Cerebellar cortex (tissue), 1 donor: Measurements from ENCODE around the gene POLDIP3.
A peak's percentile ranks its signal among the peaks of the same experiment; 100 is the strongest.
"Not testable (repeated sequence)": the region's sequence is repeated elsewhere in the genome, so short reads cannot be mapped to it uniquely, and the experiment has no call there.

Source experiments
- DNase-seq: peaks from one replicate; pipeline ENCODE4 v3.0.0-alpha.2; 2015; ENCODE audit warnings: low spot score

Gene POLDIP3

DNA sequence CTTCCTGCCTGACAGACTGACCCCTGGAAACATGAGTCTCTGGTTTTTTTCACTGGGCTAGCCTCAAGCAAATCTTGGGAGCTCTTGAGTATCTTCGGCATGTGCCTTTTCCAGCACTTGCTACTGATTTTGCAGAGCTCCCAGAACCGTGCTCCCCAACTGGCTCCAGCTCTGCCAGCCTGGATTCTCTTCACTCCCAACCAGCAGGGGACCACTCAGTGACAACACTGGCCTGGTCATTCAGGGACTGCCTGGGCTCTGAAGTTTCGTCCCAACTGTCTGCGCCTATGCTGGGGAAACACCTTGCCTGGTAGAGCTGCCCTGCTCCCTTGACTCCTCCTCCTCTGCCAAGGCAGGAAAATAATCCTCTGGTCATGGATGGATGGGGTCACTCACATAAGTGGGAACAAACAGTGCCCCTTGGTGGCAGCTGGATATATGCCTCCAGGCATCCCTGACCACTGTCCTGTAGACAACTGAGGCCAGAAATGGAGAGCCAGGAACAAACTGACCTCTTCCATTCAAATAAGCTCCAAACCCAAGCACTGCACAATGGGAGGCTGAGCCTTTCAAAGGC lies 30.2 kb downstream of the POLDIP3 start:
- no peak for DNase-seq

DNA sequence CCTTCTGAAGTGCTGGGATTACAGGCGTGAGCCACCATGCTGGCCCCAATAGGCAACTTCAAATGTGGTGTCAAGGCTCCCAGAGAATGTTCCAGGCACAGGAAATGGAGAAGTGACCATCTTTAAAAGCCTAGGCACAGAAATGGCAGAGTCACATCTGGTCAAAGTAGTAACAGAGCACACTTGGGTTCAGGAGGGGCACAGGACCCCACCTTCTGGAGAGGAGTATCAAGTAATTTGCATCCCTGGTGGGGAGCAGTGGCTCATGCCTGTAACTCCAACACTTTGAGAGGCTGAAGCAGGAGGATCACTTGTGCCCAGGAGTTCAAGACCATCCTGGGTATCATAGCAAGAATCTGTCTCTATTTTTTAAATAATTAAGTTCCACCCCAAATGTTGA lies 31.7 kb downstream of the POLDIP3 start:
- DNase-seq = no peak

DNA sequence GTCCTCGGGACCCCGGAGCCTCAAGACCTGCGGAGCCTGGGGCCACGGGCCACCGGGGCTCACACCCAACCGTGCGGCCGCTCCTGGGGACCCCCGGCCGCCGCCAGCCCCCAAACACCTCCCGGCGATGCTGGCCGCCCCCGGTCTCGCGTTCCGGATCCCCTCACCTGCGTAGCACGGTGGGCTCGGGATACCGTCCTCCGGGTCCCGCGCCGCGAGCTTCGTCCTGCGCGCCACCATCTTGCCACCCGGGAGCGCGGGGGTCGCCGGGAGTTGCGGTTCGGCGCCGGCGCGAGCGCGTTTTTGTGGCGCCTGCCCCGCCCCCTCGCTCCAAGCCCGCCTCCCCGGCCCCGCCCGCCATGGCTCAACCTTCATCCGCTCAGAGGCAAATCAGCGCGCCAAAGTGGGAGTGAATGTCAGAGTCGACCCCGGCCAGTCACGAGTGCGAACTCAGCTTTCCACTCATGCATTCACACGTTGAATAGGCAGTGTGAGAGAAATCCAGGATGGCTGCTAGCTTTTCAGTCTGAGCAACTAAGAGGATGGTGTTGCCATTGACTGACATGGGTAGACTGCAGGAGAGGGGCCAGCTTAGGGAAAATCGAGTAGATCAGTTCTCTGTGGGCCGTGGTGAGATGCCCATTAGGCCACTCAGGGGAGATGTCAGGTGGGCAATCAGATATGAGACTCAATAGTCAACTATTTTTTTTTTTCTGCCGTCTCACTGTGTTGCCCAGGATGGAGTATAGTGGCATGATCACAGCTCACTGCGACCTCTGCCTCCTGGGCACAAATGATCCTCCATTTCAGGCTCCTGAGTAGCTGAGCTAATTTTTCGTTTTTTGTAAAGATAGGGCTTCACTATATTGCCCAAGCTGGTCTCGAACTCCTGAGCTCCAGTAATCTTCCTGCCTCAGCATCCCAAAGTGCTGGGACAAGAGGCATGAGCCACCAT lies 32.6 kb downstream of the POLDIP3 start:
- DNase-seq = peak; percentile 73

DNA sequence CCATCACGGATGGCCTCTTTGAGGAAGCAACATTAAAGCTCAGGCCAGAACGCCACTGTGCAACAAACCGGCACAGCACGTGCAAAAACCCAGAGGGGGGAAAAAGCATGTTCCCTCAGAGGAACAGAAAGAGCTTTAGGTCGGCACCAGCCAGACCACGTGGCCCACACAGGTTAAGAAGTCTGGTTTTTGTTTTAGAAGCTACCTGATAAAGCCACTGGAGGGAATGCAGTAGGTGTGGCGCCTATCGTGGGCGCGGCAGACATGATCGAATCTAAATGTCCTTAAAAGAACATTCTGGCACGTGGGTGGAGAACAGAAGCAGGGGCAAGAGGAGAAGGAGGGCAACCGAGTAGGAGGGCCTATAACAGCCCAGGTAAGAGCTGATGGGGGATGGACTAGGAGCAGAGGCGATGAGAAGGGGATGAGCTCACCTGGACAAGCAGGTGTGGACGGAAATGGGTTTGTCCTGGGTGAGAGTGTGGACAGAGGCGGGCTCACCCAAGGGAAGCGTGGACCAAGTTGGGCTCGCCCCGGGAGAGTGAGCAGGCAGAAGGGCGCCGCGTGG lies 33.4 kb downstream of the POLDIP3 start:
- DNase-seq = not testable (repeated sequence)

DNA sequence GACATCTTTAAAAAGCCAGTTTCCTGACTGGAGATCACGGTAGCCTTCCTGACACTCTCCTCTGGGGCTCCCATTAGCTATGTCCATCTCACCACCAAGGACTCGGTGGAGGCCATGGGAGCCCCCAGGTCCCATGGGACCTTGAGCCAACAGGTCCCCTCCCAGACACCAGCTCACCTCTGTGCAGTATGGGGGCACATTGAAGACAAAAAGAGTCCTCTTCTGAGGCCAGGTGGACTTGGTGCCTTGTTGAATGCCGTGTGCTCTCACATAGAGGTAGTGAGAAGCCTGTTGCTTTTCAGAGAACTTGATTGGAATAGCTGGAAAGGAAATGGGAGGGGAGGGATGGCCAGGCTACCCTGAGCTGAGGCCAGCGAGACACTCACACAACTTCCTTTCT lies 34.6 kb downstream of the POLDIP3 start:
- DNase-seq = not testable (repeated sequence)

DNA sequence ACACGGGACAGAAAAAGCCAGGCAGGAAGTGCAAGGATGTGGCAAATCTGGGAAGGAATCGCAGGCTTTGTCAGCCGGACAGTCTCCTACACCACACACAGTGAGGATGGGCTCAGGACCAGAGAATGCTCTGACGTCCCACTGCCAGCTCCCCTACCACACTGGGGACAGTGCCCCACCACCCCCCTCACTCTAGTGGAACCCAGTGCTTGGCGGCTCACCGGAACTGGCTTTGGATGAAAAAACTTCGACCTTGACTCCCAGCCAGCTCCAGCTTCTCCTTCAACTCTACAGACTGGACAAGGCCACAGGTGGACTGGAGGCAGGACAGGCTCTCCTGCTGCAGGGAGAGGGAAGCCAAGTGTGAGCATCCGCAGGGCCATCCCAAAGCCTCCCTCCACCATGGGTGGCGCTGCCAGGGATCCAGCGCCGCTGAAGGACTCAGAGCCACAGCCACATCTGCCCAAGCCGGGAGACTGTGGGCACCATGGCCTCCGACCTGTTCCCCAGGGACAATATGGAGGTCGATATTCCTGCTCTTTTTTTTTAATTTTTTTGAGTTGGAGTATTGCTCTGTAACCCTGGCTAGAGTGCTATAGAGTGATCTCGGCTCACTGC lies 37.0 kb downstream of the POLDIP3 start:
- DNase-seq = no peak

DNA sequence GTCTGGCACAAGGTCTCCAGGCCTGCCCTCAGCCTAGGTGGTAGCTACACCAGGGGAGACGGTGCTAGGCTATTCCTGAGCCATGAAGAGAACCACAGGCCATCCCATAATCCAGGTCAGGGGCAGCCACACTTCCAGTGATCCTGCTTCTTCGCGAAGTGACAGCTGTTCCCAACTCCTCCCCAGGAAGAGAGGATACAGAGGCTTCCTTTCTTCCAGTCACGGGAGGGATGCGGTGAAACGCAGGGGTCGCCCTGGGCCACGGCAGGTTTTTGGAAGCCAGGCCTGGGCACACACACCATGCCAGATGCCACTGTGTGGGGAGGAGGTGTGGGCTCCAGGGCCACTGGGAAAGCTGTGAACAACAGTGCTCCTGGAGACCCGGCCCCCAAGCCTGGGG lies 37.5 kb downstream of the POLDIP3 start:
- DNase-seq = not testable (repeated sequence)

DNA sequence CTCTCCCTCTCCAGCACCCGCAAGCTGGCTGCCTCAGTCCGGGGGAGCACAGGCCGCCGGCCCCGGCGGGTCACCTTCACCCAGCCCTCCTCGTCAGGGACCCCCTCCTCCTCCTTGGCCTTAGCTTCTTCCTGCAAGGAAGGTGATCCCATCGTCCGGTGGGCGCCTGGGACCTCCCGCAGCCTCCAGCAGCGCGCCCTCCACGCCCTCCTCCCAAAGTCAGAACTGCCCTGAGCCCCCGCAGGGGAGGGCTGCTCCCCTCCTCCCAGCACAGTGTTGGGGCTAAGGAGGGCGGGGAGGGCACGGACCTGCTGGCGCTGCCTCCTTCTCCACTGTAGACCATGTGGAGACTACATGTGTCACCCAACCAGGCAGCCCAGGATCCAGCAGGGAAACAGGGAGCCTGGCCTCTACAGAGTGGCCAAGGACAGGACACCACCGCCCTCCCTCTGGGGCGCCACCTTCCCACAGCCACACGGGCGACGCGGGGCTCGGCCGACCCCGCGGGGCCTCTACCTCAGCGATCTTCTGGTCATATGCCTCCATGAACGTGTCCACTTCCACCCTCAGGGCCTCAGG lies 38.6 kb downstream of the POLDIP3 start:
- not testable (repeated sequence) for DNase-seq

DNA sequence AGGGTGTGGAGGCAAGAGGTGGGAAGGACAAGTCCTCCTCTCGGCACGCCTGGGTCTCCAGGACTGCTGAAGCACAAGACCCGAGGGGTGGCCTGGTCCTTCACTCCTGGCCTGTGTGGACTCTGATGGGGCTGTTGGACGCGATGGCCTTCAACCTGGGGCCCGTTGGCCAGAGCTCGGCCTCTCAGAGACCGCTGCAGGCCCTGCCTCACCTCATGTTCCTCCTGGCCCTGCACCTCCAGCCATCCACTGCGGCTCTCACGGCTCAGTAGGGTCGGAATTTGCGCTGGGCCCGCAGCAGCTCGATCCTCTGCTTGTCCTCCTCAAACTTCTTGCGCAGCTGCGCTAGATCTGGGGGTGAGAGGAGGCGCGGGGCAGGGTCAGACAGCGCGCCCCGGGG lies 40.2 kb downstream of the POLDIP3 start:
- DNase-seq = not testable (repeated sequence)

DNA sequence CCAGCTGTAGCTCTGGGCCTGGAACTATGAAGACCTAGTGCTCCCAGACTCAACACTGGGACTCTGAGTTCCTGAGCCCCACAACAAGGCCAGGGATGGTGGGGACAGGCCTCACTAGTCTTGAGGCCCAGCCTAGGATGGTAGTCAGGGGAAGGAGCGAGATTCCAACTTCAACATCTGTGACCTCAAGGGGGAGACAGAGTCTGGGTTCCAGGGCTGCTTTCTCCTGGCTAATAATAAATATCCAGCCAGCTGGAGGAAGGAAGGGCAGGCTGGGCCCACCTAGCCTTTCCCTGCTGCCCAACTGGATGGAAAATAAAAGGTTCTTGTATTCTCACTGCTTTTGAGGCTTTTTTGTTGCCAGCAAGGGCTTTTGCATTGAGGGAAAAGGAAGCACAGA lies 40.6 kb downstream of the POLDIP3 start:
- not testable (repeated sequence) for DNase-seq

DNA sequence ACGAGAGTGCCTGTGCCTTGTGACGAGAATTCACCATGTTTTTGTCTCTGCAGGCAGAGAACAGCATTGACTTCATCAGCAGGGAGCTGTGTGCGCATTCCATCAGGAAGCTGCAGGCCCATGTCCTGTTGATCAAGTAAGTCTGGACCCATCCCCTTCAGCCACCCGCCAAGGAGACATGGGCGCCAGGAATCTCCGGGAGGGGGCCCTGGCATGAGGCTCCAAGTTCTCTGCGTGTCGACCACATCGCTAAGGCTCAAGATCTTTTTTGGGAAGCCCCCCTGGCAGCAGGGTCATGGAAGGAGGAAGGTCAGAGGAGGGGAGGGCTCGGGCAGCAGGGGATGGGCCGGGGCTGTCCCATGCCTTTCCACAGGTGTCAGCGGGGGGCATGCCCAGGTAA lies 43.6 kb downstream of the POLDIP3 start:
- DNase-seq = not testable (repeated sequence)

DNA sequence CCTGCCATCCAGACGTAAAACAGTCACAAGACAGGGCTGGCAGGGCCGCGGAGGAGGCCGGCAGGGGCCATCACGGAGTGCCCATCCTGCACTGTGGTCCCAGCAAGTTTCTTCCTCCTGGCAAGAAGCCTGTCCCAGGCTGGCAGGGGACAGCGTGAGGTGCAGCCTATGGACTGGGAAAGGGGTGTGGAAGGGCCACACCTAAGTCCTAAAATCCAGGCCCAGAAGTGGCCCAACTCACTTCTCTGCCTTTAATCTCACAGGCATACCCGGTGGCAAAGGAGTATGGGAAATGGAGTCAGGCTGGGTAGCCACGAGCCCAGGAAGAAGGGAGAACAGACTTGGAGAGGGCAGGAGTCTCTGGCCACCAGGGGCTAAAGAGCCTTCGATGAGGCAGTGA lies 44.1 kb downstream of the POLDIP3 start:
- not testable (repeated sequence) for DNase-seq

DNA sequence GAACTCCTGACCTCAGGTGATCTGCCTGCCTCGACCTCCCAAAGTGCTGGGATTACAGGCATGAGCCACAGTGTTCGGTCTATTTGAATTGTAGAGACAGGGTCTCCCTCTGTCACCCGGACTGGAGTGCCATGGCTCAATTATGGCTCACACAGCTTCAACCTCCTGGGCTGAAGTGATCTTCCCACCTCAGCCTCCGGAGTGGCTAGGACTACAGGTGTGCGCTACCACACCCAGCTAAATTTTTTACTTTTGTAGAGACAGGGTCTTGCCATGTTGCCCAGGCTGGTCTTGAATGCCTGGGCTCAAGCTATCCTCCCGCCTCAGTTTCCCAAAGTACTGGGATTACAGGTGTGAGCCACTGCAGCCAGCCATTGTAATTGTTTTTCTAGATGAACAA lies 46.7 kb downstream of the POLDIP3 start:
- DNase-seq = not testable (repeated sequence)

DNA sequence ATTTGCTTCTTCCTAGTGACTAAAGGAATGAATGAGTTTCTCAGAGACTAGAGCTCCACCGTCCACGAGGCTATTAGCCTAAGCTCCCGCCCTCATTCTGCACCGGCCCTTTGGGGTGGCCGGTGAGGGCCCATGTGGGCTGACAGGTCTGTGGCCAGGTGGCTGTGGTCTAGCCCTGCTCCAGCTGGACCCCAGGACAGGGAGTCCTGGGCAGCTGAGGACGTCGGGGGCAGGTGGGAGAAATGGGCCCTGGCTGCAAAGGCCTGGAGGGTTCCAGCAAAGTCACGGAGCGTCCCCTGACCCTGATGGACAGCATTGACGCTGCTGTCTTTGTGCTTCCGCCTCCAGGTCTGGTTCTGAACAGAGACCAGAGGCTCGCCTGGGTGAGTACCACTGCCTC lies 48.7 kb downstream of the POLDIP3 start:
- no peak for DNase-seq

DNA sequence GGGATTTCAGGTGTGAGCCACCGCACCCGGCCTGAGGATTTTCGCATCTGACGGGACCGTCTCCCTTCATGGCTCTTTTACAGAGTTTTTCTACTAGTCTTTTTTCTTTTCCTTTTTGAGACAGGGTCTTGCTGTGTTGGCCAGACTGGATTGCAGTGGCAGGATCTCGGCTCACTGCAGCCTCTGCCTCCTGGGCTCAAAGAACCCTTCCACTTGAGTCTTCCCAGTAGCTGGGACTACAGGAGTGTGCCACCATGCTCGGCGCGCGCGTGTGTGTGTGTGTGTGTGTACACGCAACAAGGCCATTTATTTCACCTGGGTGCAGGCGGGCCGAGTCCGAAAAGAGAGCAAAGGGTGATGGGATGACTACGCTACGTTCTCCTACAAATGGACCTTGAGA lies 50.0 kb downstream of the POLDIP3 start:
- no peak for DNase-seq

DNA sequence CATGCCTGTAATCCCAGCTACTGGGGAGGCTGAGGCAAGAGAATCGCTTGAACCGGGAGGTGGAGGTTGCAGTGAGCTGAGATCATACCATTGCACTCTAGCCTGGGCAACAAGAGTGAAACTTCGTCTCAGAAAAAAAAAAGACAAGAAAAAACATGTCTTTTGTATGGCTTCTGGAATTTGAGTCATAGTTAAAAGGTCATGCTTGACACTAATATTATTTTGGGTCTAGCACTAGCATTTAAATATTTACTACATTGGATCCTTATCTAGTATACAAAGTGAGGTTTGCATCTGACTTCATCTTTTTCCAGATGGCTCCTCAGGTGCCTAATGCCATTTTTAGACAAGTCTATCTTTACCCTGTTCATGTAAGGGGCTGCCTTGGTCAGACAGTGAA lies 50.7 kb downstream of the POLDIP3 start:
- not testable (repeated sequence) for DNase-seq

DNA sequence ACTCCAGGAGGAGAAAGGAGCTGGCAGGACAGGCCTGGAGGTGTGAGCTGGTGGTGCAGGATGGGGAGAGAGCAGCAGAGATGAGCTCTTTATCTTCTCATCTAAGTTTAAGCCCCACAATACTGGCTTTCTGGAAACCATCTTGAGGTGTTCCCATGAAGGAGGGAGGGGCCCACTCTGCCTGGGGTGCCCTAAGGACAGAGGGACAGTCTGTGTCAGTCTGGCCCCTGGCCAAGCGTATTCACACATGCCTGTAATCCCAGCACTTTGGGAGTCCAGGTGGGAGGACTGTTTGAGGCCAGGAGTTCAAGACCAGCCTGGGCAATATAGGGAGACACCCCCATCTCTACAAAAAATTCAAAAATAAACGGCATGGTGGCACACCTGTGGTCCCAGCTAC lies 52.0 kb downstream of the POLDIP3 start:
- no peak for DNase-seq

DNA sequence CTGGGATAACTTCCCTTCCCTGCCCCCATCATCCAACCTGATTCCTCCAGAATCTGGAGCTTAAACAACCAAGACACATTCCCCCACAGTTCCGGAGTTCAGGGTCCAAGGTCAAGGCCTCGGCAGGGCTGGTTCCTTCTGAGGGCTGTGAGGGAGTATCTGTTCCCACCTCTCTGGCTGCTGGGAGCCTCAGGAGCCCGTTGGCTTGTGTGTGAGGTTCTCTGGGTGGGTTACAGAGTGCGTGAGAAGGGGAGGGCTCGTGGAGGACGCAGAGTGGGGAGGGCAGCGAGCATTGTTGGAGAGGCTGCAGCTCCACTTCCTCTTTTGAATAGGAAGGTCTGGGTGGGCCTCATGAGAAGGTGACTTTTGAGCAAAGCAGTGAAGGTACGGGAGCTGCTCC lies 52.4 kb downstream of the POLDIP3 start:
- no peak for DNase-seq

DNA sequence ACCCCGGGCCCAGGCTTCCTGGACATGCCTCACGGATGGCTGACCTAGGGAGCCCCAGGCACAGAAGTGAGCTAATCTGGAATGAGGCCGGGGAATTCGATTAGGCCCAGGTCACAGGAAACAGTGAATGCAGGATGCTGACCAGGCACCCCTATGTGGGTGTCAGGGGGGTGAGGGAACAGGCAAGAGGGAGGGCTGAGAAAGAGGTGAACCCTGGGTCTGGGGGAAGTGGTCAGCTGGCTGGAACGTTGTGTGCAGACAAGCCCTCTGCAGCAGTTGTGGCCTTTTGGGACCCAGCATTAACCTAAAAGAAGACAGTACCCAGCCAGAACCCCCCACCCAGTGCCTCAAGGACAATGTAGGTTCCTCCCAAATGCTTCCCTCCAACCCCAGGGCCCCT lies 52.8 kb downstream of the POLDIP3 start:
- DNase-seq = no peak

DNA sequence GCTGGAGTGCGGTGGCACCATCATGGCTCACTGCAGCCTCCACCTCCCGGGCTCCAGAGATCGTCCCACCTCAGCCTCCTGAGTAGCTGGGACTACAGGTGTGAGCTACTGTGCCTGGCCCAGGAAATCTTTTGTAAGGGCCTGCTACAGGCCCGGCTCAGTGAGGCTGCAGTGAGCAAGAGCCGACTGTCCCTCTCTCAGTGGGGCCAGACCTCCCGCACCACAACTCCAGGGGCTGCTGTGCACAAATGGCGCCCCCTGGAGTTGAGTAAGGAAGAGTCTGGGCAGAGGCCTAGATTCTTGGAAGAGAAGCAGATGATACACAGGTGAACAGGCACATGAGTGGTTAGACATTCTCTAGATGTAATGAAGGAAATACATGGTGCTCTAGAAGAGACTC lies 53.9 kb downstream of the POLDIP3 start:
- peak; percentile 44 for DNase-seq

DNA sequence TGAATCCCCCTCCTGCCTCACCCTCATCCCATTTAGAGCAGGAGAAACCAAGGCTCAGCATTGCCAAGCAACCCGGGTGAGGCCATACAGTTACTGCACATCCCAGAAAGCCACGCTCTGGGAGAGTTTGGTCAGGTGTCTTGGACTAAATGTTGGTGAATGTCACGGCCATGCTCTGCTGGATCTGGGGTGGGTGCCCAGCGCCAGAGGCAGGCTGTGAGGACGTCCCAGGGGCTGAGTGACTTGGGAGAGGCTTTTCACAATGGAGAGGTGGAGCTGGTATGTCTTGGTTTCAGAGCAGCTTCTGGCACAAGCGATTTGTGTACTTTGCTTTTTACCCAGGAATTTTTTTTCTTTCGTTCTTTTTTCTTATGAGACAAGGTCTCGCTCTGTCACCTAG lies 54.3 kb downstream of the POLDIP3 start:
- DNase-seq = no peak
